Measurements from ENCODE around the gene PLXNA4.
A peak's percentile ranks its signal among the peaks of the same experiment; 100 is the strongest.

PLXNA4 gene

DNA sequence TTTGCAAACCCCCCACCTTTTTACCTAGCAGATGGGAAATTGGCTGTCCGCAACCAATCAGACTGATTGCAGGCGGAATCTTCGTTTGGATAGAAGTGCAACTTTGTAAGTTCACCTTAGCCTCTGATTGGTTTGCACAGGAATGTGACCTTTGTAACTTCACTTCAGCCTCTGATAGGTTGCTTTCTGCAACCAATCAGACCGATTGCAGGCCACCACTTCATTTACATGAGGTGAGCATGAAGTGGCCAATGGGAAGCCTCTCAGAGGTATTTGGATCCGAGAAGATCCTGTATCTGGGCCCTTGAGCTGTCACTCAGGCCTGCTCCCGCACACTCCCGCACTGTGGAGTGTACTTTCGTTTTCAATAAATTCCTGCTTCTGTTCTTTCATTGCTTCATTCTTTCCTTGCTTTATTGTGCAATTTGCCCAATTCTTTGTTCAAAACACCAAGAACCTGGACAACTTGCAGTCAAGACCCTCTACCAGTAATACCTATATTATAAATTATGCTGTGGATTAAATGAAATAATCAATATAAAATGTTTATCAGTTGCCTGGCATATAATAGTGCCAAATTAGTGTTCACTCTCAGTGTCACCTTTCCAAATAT lies 491.4 kb downstream of the PLXNA4 start:
- in situ Hi-C loops (cut with HindIII; ENCODE audit: low sequenced_read_pairs): no loop called here
- no peak overlapping the region for H3K4me3 ChIP-seq (ENCODE audit: low read depth, low read length)
- TF ChIP-seq, protein P1, sequence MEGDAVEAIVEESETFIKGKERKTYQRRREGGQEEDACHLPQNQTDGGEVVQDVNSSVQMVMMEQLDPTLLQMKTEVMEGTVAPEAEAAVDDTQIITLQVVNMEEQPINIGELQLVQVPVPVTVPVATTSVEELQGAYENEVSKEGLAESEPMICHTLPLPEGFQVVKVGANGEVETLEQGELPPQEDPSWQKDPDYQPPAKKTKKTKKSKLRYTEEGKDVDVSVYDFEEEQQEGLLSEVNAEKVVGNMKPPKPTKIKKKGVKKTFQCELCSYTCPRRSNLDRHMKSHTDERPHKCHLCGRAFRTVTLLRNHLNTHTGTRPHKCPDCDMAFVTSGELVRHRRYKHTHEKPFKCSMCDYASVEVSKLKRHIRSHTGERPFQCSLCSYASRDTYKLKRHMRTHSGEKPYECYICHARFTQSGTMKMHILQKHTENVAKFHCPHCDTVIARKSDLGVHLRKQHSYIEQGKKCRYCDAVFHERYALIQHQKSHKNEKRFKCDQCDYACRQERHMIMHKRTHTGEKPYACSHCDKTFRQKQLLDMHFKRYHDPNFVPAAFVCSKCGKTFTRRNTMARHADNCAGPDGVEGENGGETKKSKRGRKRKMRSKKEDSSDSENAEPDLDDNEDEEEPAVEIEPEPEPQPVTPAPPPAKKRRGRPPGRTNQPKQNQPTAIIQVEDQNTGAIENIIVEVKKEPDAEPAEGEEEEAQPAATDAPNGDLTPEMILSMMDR (IDR thresholded peaks at IDR 0.05; ENCODE audit: low read depth, low read length, missing control alignments): no peak
- no peak for DNase-seq (ENCODE audit: low read depth)

DNA sequence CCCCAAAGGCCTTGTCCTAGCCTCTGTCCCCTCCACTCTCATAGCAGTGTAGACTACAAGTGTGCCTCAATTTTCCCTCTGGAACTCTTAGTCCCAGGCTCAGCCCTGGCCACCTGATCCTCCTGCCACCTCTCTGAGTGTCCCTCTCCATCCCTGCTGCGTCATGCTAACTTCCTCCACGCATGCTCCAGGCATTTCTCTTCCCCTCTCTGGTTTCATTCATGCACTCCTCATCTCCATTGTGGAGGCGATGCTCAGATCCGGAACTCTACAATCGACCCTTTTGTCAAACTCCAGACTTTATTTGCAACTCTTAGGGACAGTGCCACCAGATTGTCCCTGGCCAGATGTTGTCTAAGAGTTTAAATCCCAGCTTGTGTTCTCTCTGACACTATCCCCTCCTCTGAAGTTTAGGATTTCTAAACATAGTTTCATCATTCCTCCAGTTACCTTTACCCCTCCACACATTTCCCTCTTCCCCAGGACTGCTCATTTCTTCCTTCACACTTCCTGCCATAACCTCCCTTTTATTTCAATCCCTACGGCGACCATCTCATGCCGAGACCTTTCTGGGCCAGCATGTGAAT lies 492.6 kb downstream of the PLXNA4 start:
- TF ChIP-seq, protein P1 (IDR thresholded peaks at IDR 0.05; ENCODE audit: low read depth, low read length, missing control alignments): no peak
- no peak overlapping the region for H3K4me3 ChIP-seq (ENCODE audit: low read depth, low read length)
- in situ Hi-C loops (cut with HindIII; ENCODE audit: low sequenced_read_pairs): no loop called here
- DNase-seq (ENCODE audit: low read depth): no peak

DNA sequence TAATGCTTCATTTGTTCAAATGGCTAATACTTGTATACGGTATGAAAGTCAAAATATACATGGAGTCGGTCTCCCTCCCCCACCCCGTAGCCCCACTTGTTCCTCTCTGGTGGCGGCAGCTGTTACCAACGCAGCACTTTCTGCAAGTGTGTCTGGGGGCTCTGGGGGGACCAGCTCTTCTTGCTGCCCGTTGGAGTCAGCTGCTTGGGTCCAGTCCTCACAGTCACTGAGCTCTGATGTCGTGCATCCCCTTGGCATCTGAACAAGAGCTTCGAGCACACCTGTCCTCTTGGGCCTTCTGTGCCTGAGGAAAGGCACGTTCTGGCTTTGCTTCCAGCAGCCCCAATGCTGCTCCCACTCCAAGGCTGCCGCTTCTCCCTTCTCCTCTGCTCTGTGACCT lies 493.1 kb downstream of the PLXNA4 start:
- DNase-seq (ENCODE audit: low read depth): no peak
- TF ChIP-seq, protein P1 (IDR thresholded peaks at IDR 0.05; ENCODE audit: low read depth, low read length, missing control alignments): no peak
- no peak overlapping the region for H3K4me3 ChIP-seq (ENCODE audit: low read depth, low read length)
- in situ Hi-C loops (cut with HindIII; ENCODE audit: low sequenced_read_pairs): no loop called here

DNA sequence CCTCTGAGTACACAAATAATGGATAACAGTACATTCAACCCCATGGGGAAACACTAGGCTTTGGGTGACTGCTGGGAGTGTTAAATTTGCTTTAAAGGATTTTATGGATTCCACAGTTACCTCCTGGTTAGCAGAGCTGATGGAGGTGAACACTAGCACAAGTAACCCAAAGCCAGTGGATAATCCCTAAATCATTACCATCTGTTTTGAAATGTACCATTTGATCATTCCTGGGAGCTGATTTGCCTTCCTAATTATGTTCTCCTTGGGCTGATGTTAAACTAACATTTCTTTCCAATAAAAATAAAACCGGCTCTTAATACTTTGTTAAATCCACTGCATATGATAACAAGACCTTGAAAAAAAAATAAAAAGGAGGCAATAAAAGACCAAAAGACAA lies 493.9 kb downstream of the PLXNA4 start:
- no peak for DNase-seq (ENCODE audit: low read depth)
- H3K4me3 ChIP-seq (ENCODE audit: low read depth, low read length): no peak overlapping the region
- TF ChIP-seq, protein P1 (IDR thresholded peaks at IDR 0.05; ENCODE audit: low read depth, low read length, missing control alignments): no peak
- in situ Hi-C loops (cut with HindIII; ENCODE audit: low sequenced_read_pairs): no loop called here

DNA sequence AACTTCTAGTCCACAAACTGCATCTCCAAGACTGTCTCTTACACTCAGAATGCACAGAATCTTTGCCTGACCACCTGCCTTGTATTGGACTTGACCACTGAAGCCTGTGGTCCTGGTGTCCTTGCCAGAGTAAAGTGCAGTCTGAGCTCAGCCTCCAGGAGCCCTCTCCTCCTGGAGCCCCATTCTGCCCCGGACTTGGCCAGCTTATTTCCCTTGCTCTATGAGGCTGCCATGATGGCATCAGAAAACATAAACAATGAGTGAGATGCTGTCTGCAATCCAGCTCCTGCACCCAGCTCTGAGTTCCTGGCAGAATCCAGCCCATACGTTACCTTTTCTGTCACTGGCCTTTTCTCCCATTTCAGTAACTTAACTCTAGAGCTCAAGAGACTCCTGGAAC lies 494.6 kb downstream of the PLXNA4 start:
- TF ChIP-seq, protein P1 (IDR thresholded peaks at IDR 0.05; ENCODE audit: low read depth, low read length, missing control alignments): no peak
- H3K4me3 ChIP-seq (ENCODE audit: low read depth, low read length): no peak overlapping the region
- in situ Hi-C loops (cut with HindIII; ENCODE audit: low sequenced_read_pairs): no loop called here
- no peak for DNase-seq (ENCODE audit: low read depth)

DNA sequence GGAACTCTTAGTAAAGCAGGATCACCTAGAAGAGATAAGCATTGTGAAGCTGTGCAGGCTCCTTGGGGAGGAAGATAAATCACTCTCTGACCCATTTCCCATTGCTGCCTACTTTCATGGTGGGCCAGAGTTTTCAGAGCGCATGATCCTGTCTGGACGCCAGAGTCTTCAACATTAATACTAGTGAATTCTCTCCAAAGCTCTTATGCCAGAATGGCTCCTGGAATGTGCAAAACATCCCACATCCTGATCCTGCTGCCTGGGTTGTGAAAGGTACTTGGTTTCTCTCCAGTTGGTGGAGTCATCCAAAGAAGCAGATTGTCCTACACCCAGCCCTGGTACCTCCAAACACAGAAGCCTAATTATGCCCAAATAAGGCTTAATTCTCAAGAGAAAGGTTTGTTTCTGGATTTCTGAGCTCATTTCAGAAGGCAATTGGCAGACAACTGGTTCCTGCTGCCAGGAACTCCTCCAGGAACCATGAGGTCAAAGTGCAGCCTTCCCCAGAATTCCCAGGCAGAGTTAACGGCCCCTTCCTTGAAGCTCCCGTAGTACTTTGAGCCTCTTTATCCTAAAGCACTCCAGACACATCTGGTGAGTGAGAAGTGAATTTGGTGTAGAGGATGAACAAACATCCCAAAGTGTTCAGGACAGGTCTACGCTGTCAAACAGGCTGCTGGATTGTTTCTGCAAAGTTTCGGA lies 495.2 kb downstream of the PLXNA4 start:
- TF ChIP-seq, protein P1 (IDR thresholded peaks at IDR 0.05; ENCODE audit: low read depth, low read length, missing control alignments): no peak

More for the DNA sequence above, 495.2 kb downstream of the PLXNA4 start:
- DNase-seq (ENCODE audit: low read depth): peak; percentile 88
- in situ Hi-C loops (cut with HindIII; ENCODE audit: low sequenced_read_pairs): no loop called here
- H3K4me3 ChIP-seq (ENCODE audit: low read depth, low read length): no peak overlapping the region
